ENCODE data around the gene GMPPB. TPM values are rescaled to one million over a fixed set of nuclear protein-coding genes. Genes with fewer than 3 reads are reported as not detected.

Gene GMPPB
- total RNA-seq, 4 donors from 2014 or later: 15.6 to 20.5 (median 17.3) TPM

- no peak for ATAC-seq
- Histone ChIP-seq H3K4me1 (peaks cover 0 to 63% (median 23%) of the 10 kb centered on the region in 3 donors), H3K27ac (peak overlapping the region in 3 of 4 donors; percentile 87 to 99 (median 92)), H3K36me3 (peaks cover 0 to 51% of the 10 kb centered on the region in 2 donors), H3K9me3 (no peaks in the 10 kb centered on the region), H3K4me3 (peak overlapping the region; percentile 76 to 99), H3K27me3 (no peaks in the 10 kb centered on the region)
- TF ChIP-seq POLR2AphosphoS5 (IDR thresholded peaks at IDR 0.05): no peak
- no peak for TF ChIP-seq CTCF (IDR thresholded peaks at IDR 0.05)
- TF ChIP-seq EP300 (IDR thresholded peaks at IDR 0.05): no peak
- TF ChIP-seq POLR2A (IDR thresholded peaks at IDR 0.05): no peak
- 57 to 60% methylated on average over 2 to 5 of the region's 8 CpGs for WGBS, 2 donors (ENCODE audit: low coverage in 1 of 2)
Measured at GRCh38 chr3:49722896-49723295, 855 bp downstream of the GMPPB start.

- ATAC-seq: no peak
- Histone ChIP-seq H3K4me1 (peaks cover 0 to 63% (median 23%) of the 10 kb centered on the region in 3 donors), H3K27me3 (no peaks in the 10 kb centered on the region), H3K27ac (peak overlapping the region in 2 of 4 donors; percentile 87 to 99), H3K4me3 (peak overlapping the region in 1 of 2 donors; percentile 99), H3K9me3 (no peaks in the 10 kb centered on the region), H3K36me3 (peaks cover 0 to 44% of the 10 kb centered on the region in 2 donors)
- WGBS, 2 donors (ENCODE audit: low coverage in 1 of 2): no CpG with 5 or more reads among the region's 26 CpGs
- TF ChIP-seq EP300 (IDR thresholded peaks at IDR 0.05) (no peak), POLR2A (IDR thresholded peaks at IDR 0.05) (no peak), POLR2AphosphoS5 (IDR thresholded peaks at IDR 0.05) (no peak), CTCF (IDR thresholded peaks at IDR 0.05) (no peak)
Measured at GRCh38 chr3:49721896-49722781, 1.6 kb downstream of the GMPPB start.

- H3K4me3 ChIP-seq: no peak overlapping the region
- ATAC-seq: no peak
- no peaks in the 10 kb centered on the region for H3K9me3 ChIP-seq
- H3K36me3 ChIP-seq: peaks cover 0 to 42% of the 10 kb centered on the region in 2 donors
- peaks cover 0 to 63% (median 23%) of the 10 kb centered on the region in 3 donors for H3K4me1 ChIP-seq
- no peaks in the 10 kb centered on the region for H3K27me3 ChIP-seq
- no CpG with 5 or more reads among the region's 9 CpGs for WGBS, 2 donors (ENCODE audit: low coverage in 1 of 2)
- TF ChIP-seq EP300 (IDR thresholded peaks at IDR 0.05): no peak
- no peak for TF ChIP-seq POLR2AphosphoS5 (IDR thresholded peaks at IDR 0.05)
- TF ChIP-seq CTCF (IDR thresholded peaks at IDR 0.05): no peak
- TF ChIP-seq POLR2A (IDR thresholded peaks at IDR 0.05): no peak
- no peak overlapping the region for H3K27ac ChIP-seq
Measured at GRCh38 chr3:49721596-49721895, 2.2 kb downstream of the GMPPB start.

- Histone ChIP-seq H3K4me1 (peaks cover 0 to 63% (median 23%) of the 10 kb centered on the region in 3 donors), H3K36me3 (peaks cover 0 to 42% of the 10 kb centered on the region in 2 donors), H3K9me3 (no peaks in the 10 kb centered on the region), H3K27ac (peak overlapping the region in 1 of 4 donors; percentile 75), H3K27me3 (no peaks in the 10 kb centered on the region), H3K4me3 (no peak overlapping the region)
- TF ChIP-seq POLR2A (IDR thresholded peaks at IDR 0.05) (no peak), CTCF (IDR thresholded peaks at IDR 0.05) (no peak), EP300 (IDR thresholded peaks at IDR 0.05) (no peak), POLR2AphosphoS5 (IDR thresholded peaks at IDR 0.05) (no peak)
- ATAC-seq: no peak
- WGBS, 2 donors (ENCODE audit: low coverage in 1 of 2): 57 to 80% methylated on average over 1 to 2 of the region's 4 CpGs
Measured at GRCh38 chr3:49720855-49721595, 2.7 kb downstream of the GMPPB start.

All from gastroesophageal sphincter (tissue), 4 donors.